ENCODE measurements around the gene HIVEP2.

HIVEP2 gene

GRCh38 chr6:142841915-142842314 lies 103.1 kb downstream of the HIVEP2 start:
- no peak for DNase-seq

- DNase-seq = no peak
These were observed 105.3 kb downstream of the HIVEP2 start for GRCh38 chr6:142839686-142840040.

DNA sequence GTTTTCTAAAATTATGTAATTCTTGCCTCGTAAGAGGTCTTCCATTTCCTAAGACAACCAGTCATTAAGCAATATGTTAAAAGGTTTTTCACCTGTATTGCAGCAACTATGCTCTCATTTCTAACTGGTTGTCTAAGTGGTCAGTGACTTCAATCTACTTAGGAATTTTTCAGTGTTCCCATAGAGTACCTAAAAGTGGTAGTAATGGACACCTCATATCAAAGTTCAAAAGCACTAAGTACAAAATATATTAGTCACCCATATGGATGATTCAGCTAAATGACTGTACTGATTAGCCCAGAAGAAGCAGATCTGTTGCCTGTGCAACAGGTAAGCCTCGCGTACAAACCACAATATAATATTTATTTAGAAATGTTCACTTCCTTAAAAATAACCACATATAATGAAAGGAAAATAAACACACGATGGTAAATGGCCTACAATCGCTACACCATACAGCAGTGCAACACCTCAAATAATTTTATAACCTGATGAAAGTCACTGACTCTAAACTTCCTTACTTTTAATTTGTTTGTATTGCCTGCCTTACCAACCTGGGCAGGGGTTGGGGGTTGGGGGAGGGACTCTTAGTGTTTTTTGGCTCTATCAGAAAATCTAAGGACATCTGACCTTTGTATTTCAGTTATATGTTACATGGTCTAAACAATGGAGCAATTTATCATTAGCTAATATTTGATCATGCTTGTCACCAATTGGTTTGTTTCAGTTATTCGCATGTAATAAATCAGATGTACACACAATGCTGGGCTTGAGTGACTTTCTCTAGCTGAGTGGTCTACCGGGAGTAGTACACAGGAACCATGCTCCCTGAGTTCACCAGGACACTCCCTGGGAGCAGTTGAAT lies 105.9 kb downstream of the HIVEP2 start:
- DNase-seq = no peak

- DNase-seq = no peak
These were observed 109.0 kb downstream of the HIVEP2 start for GRCh38 chr6:142835787-142836535.

- DNase-seq = no peak
These were observed 110.1 kb downstream of the HIVEP2 start for GRCh38 chr6:142834853-142835252.

- DNase-seq = no peak
These were observed 111.2 kb downstream of the HIVEP2 start for GRCh38 chr6:142833798-142834197.

DNA sequence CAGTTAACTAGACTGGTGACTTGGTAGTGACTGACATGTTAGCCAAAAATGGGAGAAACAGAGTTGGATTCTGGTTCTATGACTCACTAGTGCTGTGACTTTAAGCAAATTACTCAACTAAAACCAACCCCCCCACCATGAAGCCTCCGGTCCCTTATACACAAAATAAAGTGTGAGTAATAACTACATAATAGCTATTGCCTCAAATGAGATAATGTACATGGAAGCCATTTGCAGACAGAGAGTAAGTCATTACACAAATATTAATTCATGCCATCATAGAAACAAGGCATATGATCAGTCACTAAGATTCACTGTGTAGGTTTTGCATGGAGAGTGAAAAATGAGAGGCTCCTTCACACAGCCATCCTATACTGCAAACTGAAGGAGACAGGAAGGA lies 111.9 kb downstream of the HIVEP2 start:
- DNase-seq = peak; percentile 96

GRCh38 chr6:142830807-142831206 lies 114.2 kb downstream of the HIVEP2 start:
- no peak for DNase-seq

- DNase-seq = no peak
These were observed 114.8 kb downstream of the HIVEP2 start for GRCh38 chr6:142830116-142830710.

GRCh38 chr6:142829556-142829955 lies 115.4 kb downstream of the HIVEP2 start:
- DNase-seq = no peak

DNA sequence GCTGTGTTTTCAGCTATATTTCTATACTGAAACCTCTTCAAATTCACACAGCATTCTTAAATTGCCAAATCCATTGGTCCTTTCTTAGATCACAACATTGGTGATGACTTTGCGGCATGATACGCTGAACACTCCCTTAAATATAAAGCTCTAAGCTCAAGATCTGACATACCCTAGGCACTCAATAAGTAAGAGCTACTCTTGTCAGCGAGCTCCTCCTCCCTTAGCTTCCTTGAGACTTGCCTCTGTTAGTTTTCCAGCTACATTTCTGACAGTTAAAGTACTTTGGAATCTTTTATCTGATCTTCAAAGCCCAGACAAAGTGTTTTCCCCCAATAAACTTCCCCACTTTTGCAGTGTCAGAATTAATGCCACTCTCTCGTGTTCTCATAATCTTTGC lies 117.0 kb downstream of the HIVEP2 start:
- no peak for DNase-seq

- no peak for DNase-seq
These were observed 117.6 kb downstream of the HIVEP2 start for GRCh38 chr6:142827369-142827768.

GRCh38 chr6:142825760-142826159 lies 119.2 kb downstream of the HIVEP2 start:
- DNase-seq = no peak

DNA sequence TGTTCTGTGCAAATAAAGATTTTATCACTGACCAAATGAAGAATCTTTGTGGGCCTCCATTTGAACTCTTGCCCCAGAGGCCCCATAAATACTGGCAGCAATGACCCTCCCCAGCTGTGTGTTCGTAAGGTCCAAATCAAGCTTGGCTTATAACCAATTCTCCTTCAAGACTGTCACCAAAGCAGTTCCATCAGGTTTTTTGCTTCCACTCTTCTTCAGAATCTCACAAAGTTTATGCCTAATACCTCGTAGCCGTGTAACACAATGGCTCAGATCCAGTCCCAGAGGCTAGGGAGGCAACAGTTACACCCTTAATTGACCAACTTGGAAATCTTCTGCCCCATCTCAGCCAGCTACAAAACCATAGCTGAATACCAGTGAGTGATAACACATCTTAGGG lies 120.5 kb downstream of the HIVEP2 start:
- no peak for DNase-seq

- DNase-seq = no peak
These were observed 121.6 kb downstream of the HIVEP2 start for GRCh38 chr6:142823256-142823902.

- DNase-seq = no peak
These were observed 122.1 kb downstream of the HIVEP2 start for GRCh38 chr6:142822842-142823241.

- DNase-seq = no peak
These were observed 122.6 kb downstream of the HIVEP2 start for GRCh38 chr6:142822383-142822782.

DNA sequence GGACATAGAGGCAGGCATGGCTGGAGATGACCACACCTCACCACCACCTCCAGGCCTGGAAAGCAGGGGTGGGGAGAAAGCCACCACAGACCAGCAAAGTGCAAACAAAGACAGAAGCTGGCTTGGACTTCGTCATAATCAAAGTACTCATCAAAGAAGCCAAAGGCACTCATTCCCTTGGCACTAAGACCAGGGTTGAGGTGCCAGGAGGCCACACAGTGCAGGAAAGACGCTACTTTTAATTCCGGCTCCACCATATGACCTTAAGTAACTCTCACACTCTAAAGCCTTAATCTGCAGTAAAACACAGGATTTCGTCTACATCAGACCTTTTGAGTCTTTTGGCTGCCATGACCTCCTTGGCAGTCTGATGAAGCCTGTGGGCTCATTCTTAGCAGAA lies 123.1 kb downstream of the HIVEP2 start:
- no peak for DNase-seq

DNA sequence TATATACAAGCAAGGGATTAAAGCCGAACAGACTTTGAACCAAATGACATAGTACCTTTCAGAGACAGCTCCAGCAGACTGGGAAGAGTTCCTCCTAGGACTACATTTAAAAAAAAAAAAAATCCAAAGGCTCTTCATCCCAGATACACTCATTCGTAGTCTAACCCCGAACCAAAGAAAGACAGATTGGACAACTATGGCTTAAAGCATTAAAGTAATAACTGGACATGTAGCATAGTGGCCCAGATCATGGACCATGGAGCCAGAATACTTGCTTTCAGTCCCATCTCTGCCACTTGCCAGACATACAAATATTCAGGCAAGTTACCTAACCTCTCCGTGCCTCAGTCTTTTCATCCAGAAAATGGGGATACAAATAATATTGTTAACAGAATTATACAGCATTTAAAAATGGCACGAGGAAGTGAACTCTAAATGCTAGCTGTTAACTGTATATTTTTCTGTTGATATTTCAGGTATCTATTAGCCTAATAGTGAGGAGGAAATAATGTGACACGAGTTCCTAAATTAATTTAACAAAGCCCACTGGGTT lies 123.7 kb downstream of the HIVEP2 start:
- DNase-seq = no peak

GRCh38 chr6:142820338-142821051 lies 124.5 kb downstream of the HIVEP2 start:
- DNase-seq = no peak

DNA sequence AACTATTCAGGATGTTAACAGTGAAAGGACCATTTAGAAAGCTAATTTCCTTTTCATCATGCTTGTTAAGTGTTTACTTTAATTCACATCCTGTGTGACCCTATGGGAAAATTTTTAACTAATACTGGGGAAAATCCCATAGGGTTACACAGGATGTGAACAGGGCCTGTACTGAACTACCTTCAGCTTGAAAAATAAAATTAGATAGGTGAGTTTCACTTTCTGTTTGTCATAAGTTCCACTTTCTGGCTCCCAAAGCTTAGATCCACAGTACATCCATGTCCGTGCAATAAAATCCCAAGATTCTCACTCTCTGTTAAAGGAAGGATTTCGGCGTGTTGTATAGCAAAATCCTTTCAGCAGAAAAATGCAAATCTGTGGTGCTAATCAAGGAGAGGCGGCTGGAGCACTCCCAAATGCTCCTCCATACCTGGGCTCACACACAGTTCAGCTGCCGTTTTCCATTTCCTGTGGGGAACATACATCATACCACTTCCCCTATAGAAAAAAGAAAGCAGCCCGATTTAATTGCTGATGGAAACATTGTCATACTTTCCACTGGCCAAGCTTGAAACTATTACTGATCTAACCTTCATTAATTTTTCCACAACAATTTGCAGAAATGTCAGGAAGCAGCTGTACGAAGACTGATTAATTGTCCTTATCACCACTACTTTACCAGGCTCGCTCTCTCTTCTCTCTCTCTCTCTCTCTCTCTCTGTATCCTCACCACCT lies 125.2 kb downstream of the HIVEP2 start:
- no peak for DNase-seq

Data from fibroblast of skin of scalp (primary cell).